CD14-positive monocyte (primary cell): Measurements from ENCODE around the gene SLF2. TPM values are rescaled to one million over a fixed set of nuclear protein-coding genes. Genes with fewer than 3 reads are reported as not detected.

Source experiments
- DNase-seq, 3 donors: peaks; one replicate each; pipeline ENCODE4 v3.0.0-alpha.2; 2011 to 2022
- H2AFZ ChIP-seq: 2 replicates; pipeline ENCODE4 v1.6.0; 2012; ENCODE audit warnings: mild to moderate bottlenecking, low read depth, low read length, inconsistent platforms; ENCODE audit not compliant: insufficient read depth, poor library complexity, severe bottlenecking
- H3K27ac ChIP-seq, 2 donors: 1 replicate in 1 of 2; 2 replicates in 1 of 2; pipeline ENCODE4 v1.5.1; 2012 to 2013; ENCODE audit warnings: low read length in 2 of 2, control low read depth in 1 of 2, inconsistent platforms in 1 of 2, low read depth in 1 of 2, mild to moderate bottlenecking in 1 of 2
- H3K27me3 ChIP-seq, 2 donors: one replicate each; pipeline versions ENCODE4 v1.6.0 to v1.6.1; 2011 to 2013; ENCODE audit warnings: low read length in 2 of 2; ENCODE audit not compliant: control insufficient read depth in 2 of 2, insufficient read depth in 2 of 2
- H3K36me3 ChIP-seq, 2 donors: replicated peaks in 1 of 2; 1 replicate in 1 of 2; 2 replicates in 1 of 2; pipeline versions ENCODE4 v1.5.1 to v1.6.1; 2012 to 2013; ENCODE audit warnings: low read length in 2 of 2, control low read depth in 1 of 2, inconsistent platforms in 1 of 2, mild to moderate bottlenecking in 1 of 2; ENCODE audit not compliant: insufficient read depth in 2 of 2, control insufficient read depth in 1 of 2
- H3K4me1 ChIP-seq, 2 donors: 1 replicate in 1 of 2; 2 replicates in 1 of 2; pipeline versions ENCODE4 v1.5.1 to v1.6.1; 2012 to 2013; ENCODE audit warnings: low read length in 2 of 2, control low read depth in 1 of 2, inconsistent platforms in 1 of 2, mild to moderate bottlenecking in 1 of 2, moderate library complexity in 1 of 2; ENCODE audit not compliant: insufficient read depth in 2 of 2, control insufficient read depth in 1 of 2
- H3K4me2 ChIP-seq: replicated peaks from 2 replicates; pipeline ENCODE3; 2012; ENCODE audit warnings: low read length, moderate library complexity, mild to moderate bottlenecking; ENCODE audit not compliant: poor library complexity, severe bottlenecking; ENCODE audit errors: extremely low read depth
- H3K4me3 ChIP-seq, 3 experiments: fragments of 200-600 bp in 1 of 3; sonication (generic) in 1 of 3; replicated peaks in 1 of 3; 1 replicate in 2 of 3; 2 replicates in 1 of 3; pipeline ENCODE4 v1.5.1; 2011 to 2013; ENCODE audit warnings: low read length in 3 of 3, mild to moderate bottlenecking in 3 of 3, control low read depth in 2 of 3, low read depth in 2 of 3, inconsistent platforms in 1 of 3, moderate library complexity in 1 of 3
- H3K79me2 ChIP-seq: 2 replicates; pipeline ENCODE4 v1.6.0; 2012; ENCODE audit warnings: mild to moderate bottlenecking, control low read depth, inconsistent platforms, low read length, moderate library complexity; ENCODE audit not compliant: insufficient read depth
- H3K9ac ChIP-seq: 2 replicates; pipeline ENCODE4 v1.6.0; 2017; ENCODE audit warnings: low read length, mild to moderate bottlenecking; ENCODE audit not compliant: insufficient read depth, poor library complexity, severe bottlenecking
- H3K9me3 ChIP-seq, 2 donors: replicated peaks in 1 of 2; 1 replicate in 1 of 2; 2 replicates in 1 of 2; pipeline versions ENCODE4 v1.5.1 to v1.6.1; 2012 to 2013; ENCODE audit warnings: low read length in 2 of 2, control low read depth in 1 of 2; ENCODE audit not compliant: control insufficient read depth in 1 of 2, insufficient read depth in 1 of 2
- H4K20me1 ChIP-seq: 2 replicates; pipeline ENCODE4 v1.6.0; 2012; ENCODE audit warnings: mild to moderate bottlenecking, low read length, control low read depth, moderate library complexity; ENCODE audit not compliant: insufficient read depth
- H3K27ac Mint-ChIP-seq, 7 donors: one replicate each; pipeline ENCODE4 v1.8.0; 2020; ENCODE audit warnings: mild to moderate bottlenecking in 7 of 7, mixed read lengths in 7 of 7, moderate library complexity in 6 of 7, inconsistent platforms in 2 of 7
- H3K27me3 Mint-ChIP-seq, 3 donors: one replicate each; pipeline ENCODE4 v1.8.0; 2021 to 2022; ENCODE audit warnings: low read depth in 3 of 3, mild to moderate bottlenecking in 3 of 3, mixed read lengths in 3 of 3, moderate library complexity in 3 of 3, inconsistent platforms in 1 of 3
- H3K36me3 Mint-ChIP-seq, 2 donors: one replicate each; pipeline ENCODE4 v1.8.0; 2020; ENCODE audit warnings: mixed read lengths in 2 of 2, inconsistent platforms in 1 of 2, mild to moderate bottlenecking in 1 of 2
- H3K4me1 Mint-ChIP-seq: one replicate; pipeline ENCODE4 v1.8.0; 2020; ENCODE audit warnings: mild to moderate bottlenecking, mixed read lengths
- H3K4me3 Mint-ChIP-seq, 2 donors: one replicate each; pipeline ENCODE4 v1.8.0; 2020; ENCODE audit warnings: mild to moderate bottlenecking in 2 of 2, mixed read lengths in 2 of 2, moderate library complexity in 1 of 2
- H3K9me3 Mint-ChIP-seq, 7 donors: one replicate each; pipeline ENCODE4 v1.8.0; 2020 to 2022; ENCODE audit warnings: mixed read lengths in 7 of 7, mild to moderate bottlenecking in 6 of 7, moderate library complexity in 6 of 7, inconsistent platforms in 2 of 7
- CTCF ChIP-seq: fragments of 200-600 bp; IDR thresholded peaks from one replicate; pipeline ENCODE4 v1.8.0; 2022; ENCODE audit warnings: antibody characterized with exemption, mild to moderate bottlenecking
- WGBS: methylation state at CpG from one replicate; pipeline ENCODE4 v1.1.5; 2013; ENCODE audit warnings: missing lambda C conversion rate; ENCODE audit not compliant: insufficient coverage; 5-methylcytosine and 5-hydroxymethylcytosine counted together
- intact Hi-C, 2 donors: fragments of 100-400 bp; cut with micrococcal nuclease; formaldehyde crosslinking; loops; one replicate each; pipeline versions ENCODE4 v1.15.0 to v1.15.1; 2023
- polyA plus RNA-seq, 3 donors: library from polyadenylated mRNA; depleted of rRNA in 1 of 3; unstranded in 2 of 3; stranded (reverse) in 1 of 3; fragments of 300-500 nt in 2 of 3; fragments of >200 nt in 1 of 3; fragmentation: Illumina TruSeq in 2 of 3; gene quantifications; 1 replicate in 2 of 3; 2 replicates in 1 of 3; pipeline ENCODE4 v1.2.3, GENCODE V29; 2012 to 2021

SLF2 gene
- polyA plus RNA-seq, 3 donors = 5.8 to 11.3 (median 6.4) TPM

DNA sequence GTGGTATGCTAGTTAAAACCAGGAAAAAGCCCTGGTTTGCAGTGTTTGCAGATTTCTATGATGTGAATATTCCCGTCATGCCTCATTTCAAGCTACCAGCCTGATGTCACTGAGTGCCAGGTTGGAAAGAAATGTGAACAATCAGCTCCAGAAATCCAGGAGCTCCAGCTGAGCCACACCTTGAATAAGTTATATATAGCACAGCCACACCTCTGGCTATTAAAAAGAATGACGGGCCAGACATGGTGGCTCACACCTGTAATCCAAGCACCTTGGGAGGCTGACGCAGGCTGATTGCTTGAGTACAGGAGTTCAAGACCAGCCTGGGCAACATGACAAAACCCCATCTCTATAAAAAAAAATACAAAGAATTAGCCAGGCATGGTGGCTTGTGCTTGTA is 18.7 kb upstream of the SLF2 start:
- no peak for TF ChIP-seq CTCF
- Mint-ChIP-seq H3K36me3 (no peaks in the 10 kb centered on the region), H3K4me1 (peaks cover 14% of the 10 kb centered on the region), H3K27ac (no peak overlapping the region), H3K27me3 (peaks cover 26 to 54% (median 40%) of the 10 kb centered on the region in 3 donors), H3K9me3 (no peaks in the 10 kb centered on the region), H3K4me3 (no peak overlapping the region)
- no peak overlapping the region for H3K9ac ChIP-seq
- H4K20me1 ChIP-seq = no peaks in the 10 kb centered on the region
- no peaks in the 10 kb centered on the region for H3K9me3 ChIP-seq
- H2AFZ ChIP-seq = no peak overlapping the region
- no peak overlapping the region for H3K4me3 ChIP-seq
- no peak overlapping the region for H3K4me2 ChIP-seq
- no peak overlapping the region for H3K27ac ChIP-seq
- no peak for DNase-seq
- intact Hi-C loops = no loop called here
- peaks cover 17 to 35% of the 10 kb centered on the region in 2 donors for H3K27me3 ChIP-seq
- no peaks in the 10 kb centered on the region for H3K79me2 ChIP-seq
- H3K36me3 ChIP-seq = no peaks in the 10 kb centered on the region
- WGBS = 100% methylated on average over 3 of the region's 3 CpGs
- peaks cover 5 to 7% of the 10 kb centered on the region in 2 donors for H3K4me1 ChIP-seq

GRCh38 chr10:100894589-100895294 is 18.0 kb upstream of the SLF2 start:
- peaks cover 5 to 7% of the 10 kb centered on the region in 2 donors for H3K4me1 ChIP-seq
- Mint-ChIP-seq H3K9me3 (no peaks in the 10 kb centered on the region), H3K4me1 (peaks cover 14% of the 10 kb centered on the region), H3K4me3 (no peak overlapping the region), H3K27ac (peak overlapping the region in 2 of 7 donors; percentile 36 to 64), H3K36me3 (no peaks in the 10 kb centered on the region), H3K27me3 (peaks cover 26 to 48% (median 37%) of the 10 kb centered on the region in 3 donors)
- intact Hi-C loops = no loop called here
- no peaks in the 10 kb centered on the region for H3K79me2 ChIP-seq
- H3K36me3 ChIP-seq = no peaks in the 10 kb centered on the region
- peak; percentile 6 to 26 (median 14) for DNase-seq
- H4K20me1 ChIP-seq = no peaks in the 10 kb centered on the region
- no peak overlapping the region for H3K9ac ChIP-seq
- no peak overlapping the region for H2AFZ ChIP-seq
- H3K4me2 ChIP-seq = no peak overlapping the region
- 80% methylated on average over 1 of the region's 7 CpGs for WGBS
- peaks cover 11 to 32% of the 10 kb centered on the region in 2 donors for H3K27me3 ChIP-seq
- peak overlapping the region in 1 of 2 donors; percentile 1 for H3K27ac ChIP-seq
- H3K9me3 ChIP-seq = no peaks in the 10 kb centered on the region
- no peak for TF ChIP-seq CTCF
- H3K4me3 ChIP-seq = no peak overlapping the region
